HG03460 (cell line): ENCODE results near the gene CEP350.
A peak's percentile ranks its signal among the peaks of the same experiment; 100 is the strongest.
"Not testable (repeated sequence)": the region's sequence is repeated elsewhere in the genome, so short reads cannot be mapped to it uniquely, and the experiment has no call there.

Source experiments
- ATAC-seq: cut with Tn5 transposase; IDR thresholded peaks from one replicate; pipeline ENCODE4 v1.9.1; 2021; ENCODE audit not compliant: unreplicated experiment

CEP350 gene

DNA sequence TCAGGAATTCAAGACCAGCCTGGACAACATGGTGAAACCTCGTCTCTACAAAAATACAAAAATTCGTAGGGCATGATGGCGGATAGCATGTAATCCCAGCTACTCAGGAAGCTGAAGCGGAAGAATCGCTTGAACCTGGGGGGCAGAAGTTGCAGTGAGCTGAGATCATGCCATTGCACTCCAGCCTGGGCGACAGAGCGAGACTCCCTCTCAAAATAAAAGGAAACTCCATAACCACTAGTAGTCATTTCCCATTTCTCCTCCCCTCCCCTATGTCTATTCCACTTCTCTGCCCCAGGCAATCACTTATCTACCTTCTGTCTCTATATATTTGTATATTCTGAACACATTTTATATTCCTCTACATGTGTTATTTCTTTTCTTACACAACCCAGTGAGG is 4.0 kb upstream of the CEP350 start:
- ATAC-seq, result no peak

- ATAC-seq, result no peak
Observed at GRCh38 chr1:179951383-179952144, 3.0 kb upstream of the CEP350 start.

DNA sequence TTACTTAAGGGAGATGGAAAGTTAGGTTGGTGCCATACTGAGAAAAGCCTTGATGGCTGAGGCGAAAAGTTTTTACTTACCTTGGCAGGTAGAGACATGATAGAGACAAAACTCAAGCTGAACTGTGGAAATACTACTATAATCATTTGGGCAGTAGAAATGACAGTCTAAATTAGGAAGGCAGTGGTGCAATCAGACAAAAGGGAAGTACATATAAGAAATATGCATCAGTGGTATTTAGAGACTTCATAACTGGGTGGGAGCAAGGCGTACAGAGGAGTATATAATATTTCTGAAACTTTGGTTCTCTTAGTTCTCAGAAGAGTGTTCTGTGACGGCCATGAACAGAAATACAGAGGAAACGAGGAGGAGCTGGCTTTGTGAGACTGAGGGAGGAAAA is 2.4 kb upstream of the CEP350 start:
- ATAC-seq, result no peak

- ATAC-seq, result no peak
Observed at GRCh38 chr1:179953974-179954492, 577 bp upstream of the CEP350 start.

GRCh38 chr1:179955287-179955680 is 674 bp downstream of the CEP350 start:
- ATAC-seq, result peak; percentile 9

DNA sequence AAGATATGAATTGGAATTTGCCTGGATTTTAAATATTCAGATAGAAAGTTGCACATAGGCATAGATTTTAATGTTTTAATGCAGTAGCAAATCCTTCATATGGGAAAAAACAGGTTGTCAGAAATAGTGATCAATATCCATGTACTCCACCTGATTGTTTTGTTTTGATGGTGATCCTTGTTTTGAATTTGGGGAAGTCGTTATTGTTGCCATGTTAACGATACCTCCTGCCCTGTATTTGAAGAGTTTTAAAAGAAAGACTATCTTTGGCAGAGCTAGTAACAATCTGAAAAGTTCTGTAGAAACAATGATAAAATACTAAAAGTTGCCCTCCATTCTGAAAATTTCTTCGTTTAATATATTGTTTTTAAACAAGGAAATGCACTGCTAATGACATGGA is 1.1 kb downstream of the CEP350 start:
- ATAC-seq, result no peak

- ATAC-seq, result no peak
Observed at GRCh38 chr1:179958359-179958758, 3.7 kb downstream of the CEP350 start.

- ATAC-seq, result not testable (repeated sequence)
Observed at GRCh38 chr1:179962168-179962567, 7.6 kb downstream of the CEP350 start.

- ATAC-seq, result no peak
Observed at GRCh38 chr1:179966551-179966950, 11.9 kb downstream of the CEP350 start.

DNA sequence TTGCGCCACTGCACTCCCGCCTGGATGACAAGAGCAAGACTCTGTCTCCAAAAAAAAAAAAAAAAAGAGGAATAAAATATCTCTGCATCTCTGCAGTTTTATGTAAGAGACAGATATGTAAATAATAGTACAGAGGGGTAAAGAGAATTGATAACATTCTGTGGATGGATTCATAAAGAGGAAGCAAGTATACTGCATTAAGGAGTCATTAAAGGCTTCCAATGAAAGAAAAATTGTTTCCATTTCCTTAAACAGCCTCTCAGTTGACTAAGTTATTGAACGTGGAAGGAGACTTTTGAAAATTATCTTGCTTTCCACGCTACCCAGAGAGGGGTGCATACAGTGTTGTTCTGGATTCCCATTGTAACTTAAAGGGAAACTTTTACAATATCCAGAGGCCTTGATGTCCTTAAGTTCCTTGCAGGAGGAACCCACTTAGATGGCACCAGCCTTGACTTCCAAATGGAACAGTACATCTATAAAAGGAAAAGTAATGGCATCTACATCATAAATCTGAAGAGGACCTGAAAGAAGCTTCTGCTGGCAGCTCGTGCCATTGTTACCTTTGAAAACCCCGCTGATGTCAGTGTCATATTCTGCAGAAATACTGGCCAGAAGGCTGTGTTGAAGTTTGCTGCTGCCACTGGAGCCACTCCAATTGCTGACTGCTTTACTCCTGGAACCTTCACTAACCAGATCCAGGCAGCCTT is 13.8 kb downstream of the CEP350 start:
- no peak for ATAC-seq

DNA sequence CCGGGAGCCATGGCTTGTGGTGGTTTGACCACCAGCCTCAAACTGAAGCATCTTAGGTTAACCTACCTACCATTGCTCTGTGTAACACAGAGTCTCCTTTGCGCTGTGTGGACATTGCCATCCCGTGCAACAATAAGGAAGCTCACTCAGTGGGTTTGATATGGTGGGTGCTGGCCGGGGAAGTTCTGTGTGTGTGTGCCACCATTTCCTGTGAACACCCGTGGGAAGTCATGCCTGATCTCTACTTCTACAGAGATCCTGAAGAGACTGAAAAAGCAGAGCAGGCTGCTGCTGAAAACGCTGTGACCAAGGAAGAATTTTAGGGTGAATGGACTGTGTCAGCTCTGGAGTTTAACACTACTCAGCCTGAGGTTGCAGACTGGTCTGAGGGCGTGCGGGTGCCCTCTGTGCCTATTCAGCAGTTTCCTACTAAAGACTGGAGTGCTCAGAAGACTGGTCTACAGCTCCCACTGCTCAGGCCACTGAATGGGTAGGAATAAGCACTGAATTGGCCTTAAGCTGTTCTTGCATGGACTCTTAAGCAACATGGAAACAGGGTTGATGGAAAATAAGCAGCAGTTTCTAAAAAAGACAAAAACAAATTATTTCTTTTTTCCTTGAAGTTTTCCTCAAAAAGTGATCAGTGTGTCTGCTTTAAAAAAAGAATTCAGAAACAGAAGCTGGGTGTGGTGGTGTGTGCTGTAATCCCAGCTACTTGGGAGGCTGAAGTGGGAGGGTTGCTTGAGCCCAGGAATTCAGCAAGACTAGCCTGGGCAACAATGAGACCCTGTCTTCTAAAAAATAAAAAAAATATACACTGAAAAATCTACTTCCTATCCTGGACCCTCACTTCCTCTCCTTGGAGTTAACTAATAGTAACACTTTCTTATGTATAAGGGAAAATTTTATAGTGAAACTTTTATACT is 14.6 kb downstream of the CEP350 start:
- ATAC-seq, result no peak

GRCh38 chr1:179969962-179970361 is 15.4 kb downstream of the CEP350 start:
- no peak for ATAC-seq

GRCh38 chr1:179971563-179972496 is 17.2 kb downstream of the CEP350 start:
- ATAC-seq, result no peak

- ATAC-seq, result no peak
Observed at GRCh38 chr1:179973198-179974110, 18.8 kb downstream of the CEP350 start.

DNA sequence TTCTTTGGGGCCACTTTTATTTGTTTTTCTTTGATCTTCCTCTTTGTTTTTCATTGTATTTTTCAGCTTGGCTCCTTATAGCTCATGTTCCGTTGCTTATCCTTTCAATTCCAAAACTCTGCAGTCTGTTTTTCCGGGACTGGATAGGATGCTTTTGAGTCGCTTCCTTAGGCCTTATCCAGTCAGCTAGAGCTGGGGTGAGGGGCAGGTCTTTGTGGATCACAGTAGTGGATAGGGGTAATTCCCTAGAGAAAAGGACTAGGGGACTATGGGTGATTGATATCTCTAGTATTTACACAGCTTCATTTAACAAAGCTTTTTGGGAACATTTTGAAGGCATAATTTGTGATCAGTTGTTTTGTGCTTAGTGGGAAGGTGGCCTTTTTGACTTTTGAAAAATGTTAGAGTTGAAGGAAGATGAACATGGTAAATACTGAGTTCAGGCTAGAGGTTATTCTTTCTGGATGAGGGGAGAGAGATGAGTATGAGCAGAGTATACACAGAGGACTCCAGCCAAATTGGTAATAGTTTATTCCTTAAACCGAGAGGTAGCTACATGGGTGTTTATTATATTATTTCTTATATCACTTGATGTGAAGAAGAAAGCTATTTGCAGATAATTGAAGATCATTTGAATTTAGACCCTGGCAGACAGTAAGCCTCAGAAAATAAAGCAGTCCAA is 22.5 kb downstream of the CEP350 start:
- no peak for ATAC-seq

DNA sequence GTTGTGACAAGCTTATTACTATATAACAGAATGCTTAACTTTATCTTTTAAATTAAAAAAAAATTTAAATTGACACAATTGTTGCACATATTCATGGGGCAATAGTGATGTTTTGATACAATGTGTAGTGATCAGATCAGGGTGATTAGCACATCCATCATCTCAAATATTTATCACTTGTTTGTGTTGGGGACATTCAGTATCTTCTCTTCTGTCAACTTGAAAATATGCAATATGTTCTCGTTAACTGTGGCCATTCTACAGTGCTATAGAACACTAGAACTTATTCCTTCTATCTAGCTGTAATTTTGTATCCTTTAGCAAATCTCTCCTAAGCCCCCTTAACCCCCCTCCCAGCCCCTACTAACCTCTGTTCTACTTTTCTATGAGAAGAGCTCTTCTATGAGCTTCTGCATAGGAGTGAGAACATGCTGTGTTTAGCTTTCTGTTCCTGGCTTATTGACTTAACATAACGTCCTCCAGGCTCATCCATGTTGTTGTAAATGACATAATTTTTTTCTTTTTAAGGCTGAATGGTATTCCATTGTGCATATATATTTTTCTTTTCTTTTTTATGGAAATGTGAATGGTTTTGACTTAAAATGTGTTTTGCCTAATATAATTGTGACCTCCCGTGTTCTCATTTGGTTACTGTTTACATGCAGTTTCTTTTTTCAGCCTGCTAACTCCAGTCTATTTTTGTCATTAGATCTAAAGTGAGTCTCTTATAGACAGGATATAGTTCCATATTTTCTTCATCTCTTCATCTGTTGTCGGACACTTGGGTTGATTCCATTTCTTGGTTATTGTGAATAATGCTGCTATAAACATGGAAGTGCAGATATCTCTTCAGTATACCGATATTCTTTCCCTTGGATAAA is 23.8 kb downstream of the CEP350 start:
- ATAC-seq, result no peak

GRCh38 chr1:179984101-179984500 is 29.5 kb downstream of the CEP350 start:
- ATAC-seq, result no peak

GRCh38 chr1:179984942-179985341 is 30.3 kb downstream of the CEP350 start:
- ATAC-seq, result no peak
